GOT3 (cell line): ENCODE data around the gene TMEFF2.
"Not testable (repeated sequence)": the region's sequence is repeated elsewhere in the genome, so short reads cannot be mapped to it uniquely, and the experiment has no call there.

ENCODE experiments used
- DNase-seq: peaks from one replicate; lab custom pipeline; 2025; ENCODE audit warnings: mixed read lengths; lab: John Stamatoyannopoulos, UW

TMEFF2 gene

GRCh38 chr2:192128655-192129054 lies 66.1 kb downstream of the TMEFF2 start:
- no peak for DNase-seq

- no peak for DNase-seq
Observed at GRCh38 chr2:192127434-192127833, 67.3 kb downstream of the TMEFF2 start.

GRCh38 chr2:192126912-192127311 lies 67.8 kb downstream of the TMEFF2 start:
- no peak for DNase-seq

DNA sequence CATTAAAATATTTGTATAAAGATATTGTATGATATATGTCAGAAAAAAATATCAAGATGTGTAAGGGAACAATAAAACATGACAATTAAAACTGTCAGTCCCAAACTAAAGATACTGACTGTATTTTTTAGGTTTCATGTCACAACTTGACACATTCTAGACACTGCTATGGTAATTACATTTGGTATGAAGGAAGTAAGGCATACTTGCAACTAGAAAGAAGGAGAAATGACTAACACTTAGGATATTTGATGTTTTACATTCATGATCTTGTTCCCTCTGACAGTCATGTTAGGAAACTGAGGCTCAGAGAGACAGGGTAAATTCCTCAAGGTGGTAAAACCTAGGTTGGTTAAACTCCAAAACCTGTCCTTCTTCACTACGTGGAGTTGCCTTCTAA lies 68.3 kb downstream of the TMEFF2 start:
- no peak for DNase-seq

GRCh38 chr2:192124571-192124970 lies 70.2 kb downstream of the TMEFF2 start:
- DNase-seq = no peak

GRCh38 chr2:192123847-192124246 lies 70.9 kb downstream of the TMEFF2 start:
- DNase-seq = no peak

DNA sequence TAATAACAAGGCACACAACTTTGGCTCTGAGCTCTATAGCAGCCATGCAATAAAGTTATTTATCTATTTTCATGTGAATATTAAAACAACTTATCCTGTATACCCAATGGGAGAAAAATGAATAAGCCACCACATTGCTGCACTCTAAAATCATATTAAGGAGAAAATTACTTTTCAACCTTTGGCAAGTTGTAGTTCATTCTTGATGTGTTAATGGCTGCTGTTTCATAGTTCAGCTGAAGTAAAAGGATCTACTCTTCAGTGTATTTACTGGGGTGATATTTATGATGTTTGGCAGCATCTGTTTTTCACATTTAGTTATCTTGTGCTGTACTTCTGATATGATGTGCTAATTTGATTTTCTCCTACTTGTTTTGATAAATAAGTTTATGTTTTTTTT lies 71.8 kb downstream of the TMEFF2 start:
- no peak for DNase-seq

GRCh38 chr2:192122141-192122540 lies 72.6 kb downstream of the TMEFF2 start:
- DNase-seq = no peak

- DNase-seq = no peak
Observed at GRCh38 chr2:192119536-192119935, 75.2 kb downstream of the TMEFF2 start.

- DNase-seq = no peak
Observed at GRCh38 chr2:192117705-192118104, 77.0 kb downstream of the TMEFF2 start.

DNA sequence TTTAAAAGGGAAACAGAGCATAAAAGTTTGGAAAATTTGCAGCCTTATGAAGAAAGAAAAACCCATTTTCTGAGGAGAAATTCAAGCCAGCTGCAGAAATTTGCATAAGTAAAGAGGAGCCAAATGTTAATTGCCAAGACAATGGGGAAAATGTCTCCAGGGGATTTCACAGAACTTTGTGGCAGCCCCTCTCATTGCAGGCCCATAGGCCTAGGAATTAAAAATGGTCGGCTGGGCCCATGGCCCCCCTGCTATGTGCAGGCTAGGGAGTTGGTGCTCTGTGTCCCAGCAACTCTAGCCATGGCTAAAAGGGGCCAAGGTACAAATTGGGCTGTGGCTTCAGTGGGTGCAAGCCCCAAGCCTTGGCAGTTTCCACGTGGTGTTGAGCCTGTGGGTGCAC lies 83.2 kb downstream of the TMEFF2 start:
- DNase-seq = not testable (repeated sequence)

DNA sequence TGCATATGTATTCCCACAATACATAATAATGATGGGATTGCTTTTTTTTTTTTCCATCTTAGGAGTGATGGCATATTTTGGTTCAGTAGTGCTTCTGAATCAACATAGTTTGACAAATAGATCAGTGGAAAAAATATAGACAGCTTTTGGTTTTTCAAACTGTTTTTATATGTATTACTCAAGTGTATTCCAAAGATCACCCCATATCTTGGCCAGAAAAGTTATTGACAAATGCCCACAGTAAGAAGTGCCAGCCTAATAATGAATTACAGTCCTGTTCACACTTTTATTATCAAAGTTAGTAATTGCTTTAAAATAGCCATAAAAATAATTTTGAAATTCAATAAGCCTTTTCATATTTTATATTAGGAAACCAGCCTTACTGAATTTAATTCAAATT lies 95.0 kb downstream of the TMEFF2 start:
- no peak for DNase-seq

DNA sequence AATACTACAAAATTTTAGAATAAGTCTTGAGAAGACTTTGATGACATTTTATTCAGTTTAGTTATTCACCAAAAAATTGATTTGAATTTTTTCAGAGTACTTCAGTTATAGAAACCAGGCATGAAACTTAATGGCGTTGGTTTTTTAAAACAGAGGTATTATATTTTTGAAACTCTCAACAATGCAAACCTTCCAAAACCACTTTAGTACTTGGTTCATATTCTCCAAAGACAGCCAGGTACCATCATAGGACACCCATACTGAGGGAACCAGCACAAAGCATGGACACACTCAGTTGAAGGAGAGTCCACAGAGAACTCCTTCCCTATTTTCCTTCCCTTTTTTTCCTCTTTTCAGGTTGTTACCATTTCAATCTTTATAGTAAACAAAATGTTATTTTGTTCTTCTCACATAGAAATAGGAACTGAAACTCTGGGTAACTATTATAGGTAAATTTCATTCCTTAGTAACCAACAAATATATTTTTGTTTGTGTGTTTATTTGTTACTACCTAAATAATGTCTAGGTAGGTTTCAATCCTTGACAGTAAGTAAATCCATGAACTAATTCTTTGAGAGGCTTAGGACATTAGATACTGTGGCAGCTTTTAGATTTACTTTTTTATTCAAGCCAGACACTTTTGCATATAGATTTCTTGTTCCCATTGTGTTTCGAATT lies 95.8 kb downstream of the TMEFF2 start:
- DNase-seq = no peak

GRCh38 chr2:192091476-192091875 lies 103.3 kb downstream of the TMEFF2 start:
- DNase-seq = no peak

- DNase-seq = no peak
Observed at GRCh38 chr2:192090911-192091310, 103.8 kb downstream of the TMEFF2 start.

DNA sequence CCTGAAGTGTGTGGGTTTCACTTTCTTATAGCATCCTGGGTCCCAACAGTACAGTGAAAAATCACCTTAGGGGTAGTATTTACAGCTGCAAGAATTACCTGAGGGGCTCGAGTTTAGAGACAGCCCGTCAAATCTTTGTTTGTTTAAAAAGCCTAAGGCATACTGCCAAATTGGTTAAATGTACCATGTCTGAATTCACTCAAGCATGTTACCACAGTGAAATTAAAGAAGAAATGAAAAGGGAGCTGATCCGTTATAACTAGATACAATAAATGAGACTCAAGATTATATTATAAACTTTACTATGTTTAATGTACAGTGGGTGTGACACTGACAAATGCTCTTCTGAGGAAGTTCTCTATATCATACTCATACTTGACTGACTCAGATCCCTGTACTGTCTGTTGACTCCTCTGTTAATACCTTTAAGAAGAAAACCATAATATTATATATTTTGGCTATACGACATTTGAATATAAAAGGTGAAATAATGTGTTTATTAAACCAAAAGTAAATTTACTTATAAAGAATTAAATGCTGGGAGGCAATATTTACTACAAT lies 107.3 kb downstream of the TMEFF2 start:
- no peak for DNase-seq

- no peak for DNase-seq
Observed at GRCh38 chr2:192082121-192082520, 112.6 kb downstream of the TMEFF2 start.

DNA sequence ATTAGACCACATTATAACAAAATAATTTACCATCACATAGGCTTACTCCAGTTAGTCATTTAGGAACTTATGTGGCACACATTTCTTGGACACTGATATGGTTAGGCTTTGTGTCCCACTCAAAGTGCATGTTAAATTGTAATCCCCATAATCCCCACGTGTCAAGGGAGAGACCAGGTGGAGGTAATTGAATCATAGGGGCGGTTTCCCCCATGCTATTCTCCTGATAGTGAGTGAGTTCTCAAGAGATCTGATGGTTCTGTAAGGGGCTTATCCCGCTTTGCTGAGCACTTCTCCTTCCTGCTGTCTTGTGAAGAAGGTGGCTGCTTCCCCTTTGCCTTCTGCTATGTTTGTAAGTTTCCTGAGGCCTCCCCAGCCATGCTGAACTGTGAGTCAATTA lies 114.6 kb downstream of the TMEFF2 start:
- not testable (repeated sequence) for DNase-seq

DNA sequence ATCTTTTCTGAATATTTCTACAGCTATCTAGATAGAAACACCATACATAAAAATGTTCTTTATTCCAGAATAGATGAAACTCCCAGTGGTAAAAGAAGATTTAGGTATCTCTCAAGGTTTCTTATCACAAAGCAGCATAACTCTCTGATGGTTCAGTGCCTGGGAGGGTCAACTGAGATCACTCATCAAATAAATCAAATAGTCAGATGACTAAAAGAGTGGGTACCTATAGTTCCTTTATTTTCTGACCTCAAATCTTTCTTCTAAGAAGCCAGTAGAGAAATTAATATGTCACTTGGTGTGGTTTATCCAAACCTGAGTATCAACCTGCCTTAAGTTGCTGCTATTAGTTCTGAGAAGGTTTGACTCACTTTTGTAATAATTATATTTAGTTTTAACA lies 120.9 kb downstream of the TMEFF2 start:
- DNase-seq = no peak

DNA sequence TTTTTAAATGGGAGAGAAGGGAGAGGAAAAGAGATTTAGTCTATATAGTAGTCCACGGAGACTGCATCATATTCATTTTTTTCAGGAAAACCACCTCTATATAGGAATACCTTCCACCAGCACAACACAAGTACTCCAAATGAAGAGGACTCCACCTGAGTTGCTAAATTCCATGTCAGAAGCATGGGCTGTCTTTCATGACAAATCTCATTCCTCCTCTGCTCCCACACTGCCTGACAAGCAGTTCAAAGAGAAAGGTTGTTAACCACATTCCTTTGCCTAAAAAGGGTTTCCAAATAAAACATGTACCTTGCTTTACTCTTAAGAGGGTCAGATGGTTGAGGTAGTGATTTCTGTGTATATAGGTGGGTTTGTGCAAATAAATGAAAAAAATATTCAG lies 122.0 kb downstream of the TMEFF2 start:
- DNase-seq = no peak

GRCh38 chr2:192072261-192072660 lies 122.5 kb downstream of the TMEFF2 start:
- DNase-seq = no peak

DNA sequence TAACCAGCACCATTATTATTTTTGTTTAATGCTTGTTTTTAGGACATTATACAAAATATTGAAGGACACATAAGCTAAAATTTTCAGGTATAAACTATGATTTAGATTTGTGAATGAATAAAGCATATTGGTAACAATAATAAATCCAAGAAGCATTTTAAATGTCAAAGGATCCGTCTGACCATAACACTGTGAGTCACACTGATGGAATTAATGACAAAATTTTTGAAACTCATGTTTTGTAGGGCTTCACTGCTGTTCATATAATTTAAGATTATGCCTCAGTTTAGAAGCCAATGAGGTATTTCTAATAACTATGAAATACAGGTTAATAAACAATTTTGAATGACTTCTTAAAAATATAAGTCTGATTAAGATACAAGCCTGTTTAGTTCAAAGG lies 124.6 kb downstream of the TMEFF2 start:
- no peak for DNase-seq

DNA sequence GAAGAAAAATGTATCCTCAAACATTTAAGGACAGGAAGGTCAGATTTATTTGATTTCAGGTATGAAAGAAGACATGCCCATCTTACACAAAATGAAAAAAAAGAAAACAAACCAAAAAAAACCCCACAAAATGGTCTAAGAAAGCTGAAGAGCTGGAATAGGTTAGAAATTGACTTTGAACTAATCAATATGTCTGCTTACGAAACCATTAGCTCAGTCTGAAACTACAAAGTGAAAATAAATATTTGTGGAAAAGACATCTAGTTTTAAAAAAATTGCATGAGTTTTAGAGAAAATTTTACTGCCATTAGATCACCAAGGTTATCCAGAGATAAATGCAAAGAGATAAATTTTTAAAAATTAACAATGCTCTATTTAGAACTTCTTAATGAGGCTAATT lies 125.3 kb downstream of the TMEFF2 start:
- no peak for DNase-seq

- no peak for DNase-seq
Observed at GRCh38 chr2:192068966-192069365, 125.8 kb downstream of the TMEFF2 start.
